Measurements from ENCODE around the gene PRMT7. TPM values are rescaled to one million over a fixed set of nuclear protein-coding genes. Genes with fewer than 3 reads are reported as not detected.

Gene PRMT7
- total RNA-seq, 6 donors from 2014 or later: 26.9 to 166 (median 38.8) TPM

DNA sequence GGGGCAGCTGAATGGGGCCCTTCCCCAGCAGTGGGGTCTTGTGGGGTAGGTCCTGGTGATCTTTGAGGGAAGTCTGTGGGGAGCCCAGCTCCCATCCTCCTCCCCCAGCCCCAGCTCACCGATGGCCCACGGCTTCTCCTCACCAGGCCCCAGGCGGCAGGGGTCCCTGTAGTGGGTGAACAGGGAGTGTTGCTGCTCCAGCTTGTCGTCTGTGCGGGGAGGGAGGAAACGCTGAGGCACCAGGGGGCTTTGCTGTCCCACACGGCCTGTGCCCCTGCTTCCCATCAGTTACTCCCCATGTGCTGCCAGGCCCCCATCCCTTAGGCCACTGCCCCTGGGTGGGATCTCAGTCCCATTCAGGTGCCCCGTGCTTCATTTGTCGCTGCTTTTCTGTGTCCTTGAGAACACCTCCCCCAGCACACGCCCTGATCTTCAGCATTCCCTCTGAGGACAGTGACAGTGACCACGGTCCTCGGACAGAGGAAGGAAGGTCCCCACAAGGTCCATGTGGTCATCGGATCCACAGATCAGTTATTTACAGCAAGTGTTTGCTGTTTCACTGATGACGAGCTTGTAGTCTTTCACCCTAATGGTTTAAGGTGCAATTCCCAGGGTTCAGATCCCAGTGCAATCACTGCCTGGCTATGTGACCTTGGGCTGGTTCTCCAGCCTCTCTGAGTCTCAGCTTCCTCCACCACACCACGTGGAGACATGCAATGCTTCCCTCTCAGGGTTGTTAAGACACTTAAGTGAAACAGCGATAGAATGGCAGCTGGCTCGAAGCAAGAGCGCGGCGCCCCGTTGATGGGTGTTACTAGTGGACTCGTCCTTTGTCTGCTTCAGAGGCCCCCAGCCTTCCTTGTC, 53.1 kb downstream of the PRMT7 start:
- Histone ChIP-seq H3K4me1 (peaks cover 0 to 24% (median 16%) of the 10 kb centered on the region in 4 donors), H3K27me3 (no peaks in the 10 kb centered on the region), H3K9me3 (no peaks in the 10 kb centered on the region), H3K4me3 (no peak overlapping the region), H3K36me3 (peaks cover 0 to 15% (median 5%) of the 10 kb centered on the region in 4 donors), H3K27ac (no peak overlapping the region)
- DNase-seq (no peak), ATAC-seq (ENCODE audit: low FRiP score in 2 of 2) (no peak)
- WGBS, 2 donors: 65 to 68% methylated on average over 16 to 22 of the region's 22 CpGs
- TF ChIP-seq, protein P1, sequence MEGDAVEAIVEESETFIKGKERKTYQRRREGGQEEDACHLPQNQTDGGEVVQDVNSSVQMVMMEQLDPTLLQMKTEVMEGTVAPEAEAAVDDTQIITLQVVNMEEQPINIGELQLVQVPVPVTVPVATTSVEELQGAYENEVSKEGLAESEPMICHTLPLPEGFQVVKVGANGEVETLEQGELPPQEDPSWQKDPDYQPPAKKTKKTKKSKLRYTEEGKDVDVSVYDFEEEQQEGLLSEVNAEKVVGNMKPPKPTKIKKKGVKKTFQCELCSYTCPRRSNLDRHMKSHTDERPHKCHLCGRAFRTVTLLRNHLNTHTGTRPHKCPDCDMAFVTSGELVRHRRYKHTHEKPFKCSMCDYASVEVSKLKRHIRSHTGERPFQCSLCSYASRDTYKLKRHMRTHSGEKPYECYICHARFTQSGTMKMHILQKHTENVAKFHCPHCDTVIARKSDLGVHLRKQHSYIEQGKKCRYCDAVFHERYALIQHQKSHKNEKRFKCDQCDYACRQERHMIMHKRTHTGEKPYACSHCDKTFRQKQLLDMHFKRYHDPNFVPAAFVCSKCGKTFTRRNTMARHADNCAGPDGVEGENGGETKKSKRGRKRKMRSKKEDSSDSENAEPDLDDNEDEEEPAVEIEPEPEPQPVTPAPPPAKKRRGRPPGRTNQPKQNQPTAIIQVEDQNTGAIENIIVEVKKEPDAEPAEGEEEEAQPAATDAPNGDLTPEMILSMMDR (IDR thresholded peaks at IDR 0.05): no peak
- TF ChIP-seq EP300 (IDR thresholded peaks at IDR 0.05): no peak

DNA sequence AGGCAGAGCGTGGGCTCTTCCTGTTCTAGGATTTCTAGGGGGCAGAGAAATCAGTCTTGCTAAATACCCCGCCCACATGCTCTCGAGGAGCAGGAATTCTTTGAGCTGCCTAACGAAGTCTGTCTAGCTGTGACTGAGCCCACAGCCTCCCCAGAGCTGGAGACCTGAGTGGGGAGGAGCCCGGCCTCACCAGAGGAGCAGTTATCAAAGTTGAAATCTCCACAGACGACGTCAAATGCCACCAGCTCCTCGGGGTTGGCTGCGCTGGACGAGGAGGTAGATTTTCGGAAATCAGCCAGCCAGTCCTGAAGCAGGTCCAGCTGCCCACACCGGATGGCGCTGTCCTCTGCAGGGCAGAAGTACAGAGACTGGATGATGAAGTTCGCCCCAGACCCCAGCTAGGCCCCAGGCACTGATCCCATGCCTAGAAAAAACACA, 53.8 kb downstream of the PRMT7 start:
- TF ChIP-seq, protein P1 (IDR thresholded peaks at IDR 0.05): peak in 1 of 6 experiments; percentile 15
- no peak for TF ChIP-seq POLR2AphosphoS5 (IDR thresholded peaks at IDR 0.05)
- Histone ChIP-seq H3K4me3 (no peak overlapping the region), H3K36me3 (peaks cover 0 to 8% (median 2%) of the 10 kb centered on the region in 4 donors), H3K4me1 (peaks cover 0 to 28% (median 18%) of the 10 kb centered on the region in 4 donors), H3K27me3 (no peaks in the 10 kb centered on the region), H3K27ac (no peak overlapping the region), H3K9me3 (no peaks in the 10 kb centered on the region)
- no peak for ATAC-seq (ENCODE audit: low FRiP score in 2 of 2)
- no peak for DNase-seq
- 73 to 91% methylated on average over 7 to 14 of the region's 14 CpGs for WGBS, 2 donors

DNA sequence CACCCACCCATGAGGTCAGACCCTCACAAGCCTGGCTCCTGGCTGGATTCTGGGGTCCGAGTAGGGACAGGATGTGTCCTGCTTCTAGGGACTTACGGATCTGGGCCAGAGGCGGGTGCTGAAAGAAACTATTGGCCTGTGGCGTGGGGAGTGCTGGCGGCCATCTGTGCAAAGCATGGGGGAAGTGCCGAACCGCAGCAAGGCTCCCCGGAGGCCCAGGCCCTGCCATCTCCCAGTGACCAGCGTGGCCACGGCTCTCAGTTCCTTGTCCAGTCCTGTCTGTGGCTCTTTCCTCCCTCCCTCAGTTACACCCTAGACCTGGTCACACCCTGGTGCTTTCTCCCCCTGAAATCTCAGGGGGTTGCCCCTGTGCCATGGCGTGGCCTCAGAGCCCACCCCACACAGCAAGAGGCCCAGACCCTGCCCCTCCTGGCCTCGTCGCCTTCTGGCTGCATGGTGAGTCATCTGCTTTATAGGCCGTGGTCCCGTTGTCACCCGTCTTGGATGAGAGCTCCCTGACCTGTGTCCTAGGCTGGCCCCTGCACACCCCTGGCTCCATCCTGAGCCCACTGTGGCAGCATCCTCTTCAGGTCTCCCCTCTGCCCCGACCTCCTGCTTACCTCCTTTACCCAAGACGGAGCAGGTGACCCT, 54.5 kb downstream of the PRMT7 start:
- H3K4me1 ChIP-seq: peaks cover 0 to 31% (median 20%) of the 10 kb centered on the region in 4 donors
- no peak overlapping the region for H3K27ac ChIP-seq
- no peaks in the 10 kb centered on the region for H3K9me3 ChIP-seq
- no peak overlapping the region for H3K4me3 ChIP-seq
- DNase-seq (peak in 1 of 2 donors; percentile 39), ATAC-seq (ENCODE audit: low FRiP score in 2 of 2) (peak in 1 of 2 donors; percentile 29)
- TF ChIP-seq EP300 (IDR thresholded peaks at IDR 0.05) (no peak), POLR2AphosphoS5 (IDR thresholded peaks at IDR 0.05) (no peak), POLR2A (IDR thresholded peaks at IDR 0.05) (no peak)
- TF ChIP-seq, protein P1 (IDR thresholded peaks at IDR 0.05): no peak
- 75 to 84% methylated on average over 17 to 18 of the region's 18 CpGs for WGBS, 2 donors
- H3K36me3 ChIP-seq: peaks cover 0 to 5% (median 2%) of the 10 kb centered on the region in 4 donors
- no peaks in the 10 kb centered on the region for H3K27me3 ChIP-seq

DNA sequence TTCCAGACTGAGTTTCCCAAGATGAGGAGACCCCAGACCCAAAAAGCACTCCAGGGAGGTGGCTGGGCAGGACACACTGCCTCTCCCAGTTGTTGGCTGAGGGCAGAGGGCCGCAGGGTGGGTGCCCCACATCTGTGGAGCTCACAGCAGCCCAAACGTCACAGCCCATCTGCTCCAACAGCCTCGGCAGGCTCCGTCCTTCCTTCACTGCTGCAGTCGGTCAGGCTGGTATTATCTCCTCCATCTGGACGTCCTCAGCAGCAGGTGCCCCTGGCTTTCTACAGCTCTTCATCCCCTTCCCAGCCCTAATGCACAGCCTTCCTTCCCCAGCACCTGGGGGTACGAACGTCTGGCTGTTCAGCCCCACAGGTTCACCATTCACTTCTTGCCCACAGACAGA, 55.2 kb downstream of the PRMT7 start:
- Histone ChIP-seq H3K4me3 (no peak overlapping the region), H3K27ac (no peak overlapping the region), H3K9me3 (no peaks in the 10 kb centered on the region), H3K27me3 (no peaks in the 10 kb centered on the region), H3K4me1 (peaks cover 0 to 35% (median 20%) of the 10 kb centered on the region in 4 donors), H3K36me3 (no peaks in the 10 kb centered on the region)
- no peak for DNase-seq
- ATAC-seq (ENCODE audit: low FRiP score in 2 of 2): no peak
- WGBS, 2 donors: 59 to 80% methylated on average over 7 to 8 of the region's 8 CpGs
- TF ChIP-seq, protein P1 (IDR thresholded peaks at IDR 0.05): no peak
- TF ChIP-seq EP300 (IDR thresholded peaks at IDR 0.05): no peak
- no peak for TF ChIP-seq POLR2A (IDR thresholded peaks at IDR 0.05)
- TF ChIP-seq POLR2AphosphoS5 (IDR thresholded peaks at IDR 0.05): no peak

All from upper lobe of left lung (tissue), 6 donors.